PC-9 (cell line): ENCODE measurements around the gene ANXA11. TPM values are rescaled to one million over a fixed set of nuclear protein-coding genes. Genes with fewer than 3 reads are reported as not detected.

Source experiments
- BruUV-seq: library from RNA; stranded (reverse); fragments of 400-500 nt; replicated peaks from 2 replicates; lab custom pipeline; 2021; lab: Mats Ljungman, UMichigan
- CTCF ChIA-PET: fragments of 300-600 bp; sonication (Branson Sonifier 250); formaldehyde crosslinking; loops from one replicate; lab custom pipeline; 2022; ENCODE audit warnings: antibody characterized with exemption; lab: Charles Lee
- POLR2A ChIA-PET: fragments of 300-600 bp; sonication (Branson Sonifier 250); formaldehyde crosslinking; loops from one replicate; lab custom pipeline; 2022; ENCODE audit warnings: antibody characterized with exemption; ENCODE audit not compliant: unreplicated experiment; lab: Charles Lee
- DNase-seq, 2 experiments: peaks; one replicate each; pipeline versions ENCODE4 v3.0.0 to v3.0.0-alpha.2; 2015 to 2022; ENCODE audit warnings: mixed read lengths in 1 of 2
- H2AFZ ChIP-seq: fragments of 200-600 bp; sonication (generic); 2 replicates; pipeline ENCODE4 v1.8.1; 2017; ENCODE audit warnings: antibody characterized with exemption
- H3F3A ChIP-seq: fragments of 200-600 bp; sonication (generic); 2 replicates; pipeline ENCODE4 v1.8.1; 2017; ENCODE audit warnings: antibody characterized with exemption, mild to moderate bottlenecking, low read depth; ENCODE audit not compliant: insufficient read depth
- H3K27ac ChIP-seq: fragments of 200-600 bp; sonication (generic); 2 replicates; pipeline ENCODE4 v1.6.1; 2016; ENCODE audit warnings: mixed run types
- H3K27me3 ChIP-seq: fragments of 200-600 bp; sonication (generic); 2 replicates; pipeline ENCODE4 v1.6.1; 2016; ENCODE audit warnings: low read depth, mixed run types; ENCODE audit not compliant: insufficient read depth
- H3K36me3 ChIP-seq: fragments of 200-600 bp; sonication (generic); 2 replicates; pipeline ENCODE4 v1.6.1; 2016; ENCODE audit warnings: low read depth, mixed run types
- H3K4me1 ChIP-seq: fragments of 200-600 bp; sonication (generic); replicated peaks from 2 replicates; pipeline ENCODE4 v1.6.1; 2016; ENCODE audit warnings: mixed run types; ENCODE audit not compliant: insufficient read depth
- H3K4me2 ChIP-seq: fragments of 200-600 bp; sonication (generic); 2 replicates; pipeline ENCODE4 v1.6.1; 2017; ENCODE audit warnings: mixed run types
- H3K4me3 ChIP-seq: fragments of 200-600 bp; sonication (generic); 2 replicates; pipeline ENCODE4 v1.6.1; 2016; ENCODE audit warnings: mixed run types
- H3K79me2 ChIP-seq: fragments of 200-600 bp; sonication (generic); 2 replicates; pipeline ENCODE4 v1.6.1; 2017; ENCODE audit warnings: low read depth, mixed run types
- H3K9me2 ChIP-seq: fragments of 200-600 bp; sonication (generic); 2 replicates; pipeline ENCODE4 v1.8.1; 2017; ENCODE audit warnings: mild to moderate bottlenecking; ENCODE audit not compliant: insufficient read depth
- H3K9me3 ChIP-seq: fragments of 200-600 bp; sonication (generic); 2 replicates; pipeline ENCODE4 v1.8.1; 2016; ENCODE audit warnings: low read depth; ENCODE audit not compliant: insufficient read depth
- H4K20me1 ChIP-seq: fragments of 200-600 bp; sonication (generic); 2 replicates; pipeline ENCODE4 v1.8.1; 2017; ENCODE audit not compliant: insufficient read depth
- CTCF ChIP-seq: fragments of 200-600 bp; sonication (generic); conservative IDR thresholded peaks from 2 replicates; pipeline ENCODE4 v1.6.1; 2017; ENCODE audit warnings: mixed run types, antibody characterized with exemption, mild to moderate bottlenecking, moderate library complexity
- EZH2 ChIP-seq: fragments of 200-600 bp; sonication (generic); IDR thresholded peaks from 2 replicates; pipeline ENCODE4 v1.8.0; 2017; ENCODE audit warnings: antibody characterized with exemption, low read depth
- intact Hi-C: fragments of 100-400 bp; cut with micrococcal nuclease; formaldehyde crosslinking; loops from one replicate; pipeline ENCODE4 v1.10.0; 2022; ENCODE audit not compliant: unreplicated experiment
- total RNA-seq: library from RNA; stranded (reverse); gene quantifications from 2 replicates; pipeline ENCODE4 v1.2.3, GENCODE V29; 2021

ANXA11 gene
- total RNA-seq, 1 experiment from 2014 or later = 318 TPM

- no peaks in the 10 kb centered on the region for H3K9me3 ChIP-seq
- no peak overlapping the region for H3K27ac ChIP-seq
- no peaks in the 10 kb centered on the region for H3K27me3 ChIP-seq
- H3F3A ChIP-seq = peaks cover 39% of the 10 kb centered on the region
- H3K79me2 ChIP-seq = peaks cover 17% of the 10 kb centered on the region
- peak in 1 of 2 experiments; percentile 13 for DNase-seq
- no peak overlapping the region for H2AFZ ChIP-seq
- H3K36me3 ChIP-seq = peaks cover 75% of the 10 kb centered on the region
- no peaks in the 10 kb centered on the region for H4K20me1 ChIP-seq
- CTCF ChIA-PET = interaction anchor here (0.5 kb wide), 1 partner anchor 49 kb away, joined by 4 read pairs; no protein-coding TSS in a partner anchor
- H3K4me3 ChIP-seq = no peak overlapping the region
- no TSS peak for BruUV-seq
- TF ChIP-seq CTCF (no peak), EZH2 (no peak)
- H3K9me2 ChIP-seq = no peaks in the 10 kb centered on the region
- intact Hi-C loops = no loop called here
- peaks cover 13% of the 10 kb centered on the region for H3K4me1 ChIP-seq
- POLR2A ChIA-PET = interaction anchor here (1.0 kb wide), 1 partner anchor 848 kb away, joined by 3 read pairs; no protein-coding TSS in a partner anchor
- no peak overlapping the region for H3K4me2 ChIP-seq
These were observed 52.5 kb downstream of the ANXA11 start for GRCh38 chr10:80152820-80153219.

DNA sequence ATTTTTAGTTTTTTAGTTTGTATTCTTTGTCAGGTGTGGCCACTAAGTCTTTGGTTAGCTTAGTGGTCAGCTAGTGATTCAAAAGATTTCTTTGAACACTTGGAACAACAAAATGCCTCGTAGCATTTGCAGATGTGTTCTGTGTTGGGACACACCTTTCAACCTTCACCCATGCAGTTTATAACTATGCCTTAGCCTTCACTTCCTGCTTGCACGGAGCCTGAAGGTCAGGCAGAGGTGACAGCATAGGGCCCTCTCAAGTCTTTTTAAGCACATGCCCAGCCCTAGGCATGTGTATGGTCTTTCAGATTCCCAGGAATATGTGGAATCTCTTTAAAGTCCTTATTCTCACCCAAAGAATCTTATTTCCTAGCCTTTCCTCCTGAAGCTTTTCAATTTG lies 55.2 kb downstream of the ANXA11 start:
- Histone ChIP-seq H3K4me2 (no peak overlapping the region), H4K20me1 (no peaks in the 10 kb centered on the region), H3K9me3 (no peaks in the 10 kb centered on the region), H3K27ac (no peak overlapping the region), H3K9me2 (no peaks in the 10 kb centered on the region), H3K4me1 (peaks cover 16% of the 10 kb centered on the region), H3K4me3 (no peak overlapping the region), H3K36me3 (peaks cover 51% of the 10 kb centered on the region), H2AFZ (no peak overlapping the region), H3K27me3 (no peaks in the 10 kb centered on the region), H3F3A (peaks cover 50% of the 10 kb centered on the region), H3K79me2 (no peaks in the 10 kb centered on the region)
- BruUV-seq = no TSS peak
- ChIA-PET POLR2A (no interaction called here), CTCF (no interaction called here)
- DNase-seq = no peak
- intact Hi-C loops = no loop called here
- no peak for TF ChIP-seq EZH2
- TF ChIP-seq CTCF = no peak

DNA sequence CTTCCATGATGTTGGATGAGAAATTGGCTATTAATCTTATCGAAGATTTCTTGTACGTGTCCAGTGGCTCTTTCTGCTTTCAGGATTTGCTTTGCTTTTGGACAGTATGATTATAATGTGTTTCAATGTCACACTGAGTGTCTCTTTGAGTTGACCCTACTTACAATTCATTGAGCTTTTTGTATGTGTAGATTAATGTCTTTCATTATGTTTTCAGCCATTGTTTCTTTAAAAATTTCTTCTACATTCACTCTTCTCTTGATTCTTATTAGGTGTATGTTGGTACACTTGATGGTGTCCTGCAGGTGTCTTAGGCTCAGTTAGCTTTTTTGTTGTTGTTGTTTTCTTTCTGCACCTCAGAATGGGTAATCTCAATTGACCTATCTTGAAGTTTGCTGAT lies 56.2 kb downstream of the ANXA11 start:
- H3K9me2 ChIP-seq = no peaks in the 10 kb centered on the region
- DNase-seq = no peak
- no peak overlapping the region for H3K4me3 ChIP-seq
- no peaks in the 10 kb centered on the region for H4K20me1 ChIP-seq
- ChIA-PET CTCF (no interaction called here), POLR2A (no interaction called here)
- H3K4me2 ChIP-seq = no peak overlapping the region
- peaks cover 53% of the 10 kb centered on the region for H3F3A ChIP-seq
- TF ChIP-seq EZH2 (no peak), CTCF (no peak)
- intact Hi-C loops = no loop called here
- no peaks in the 10 kb centered on the region for H3K9me3 ChIP-seq
- no TSS peak for BruUV-seq
- peaks cover 40% of the 10 kb centered on the region for H3K36me3 ChIP-seq
- H2AFZ ChIP-seq = no peak overlapping the region
- H3K79me2 ChIP-seq = no peaks in the 10 kb centered on the region
- peaks cover 26% of the 10 kb centered on the region for H3K4me1 ChIP-seq
- H3K27ac ChIP-seq = no peak overlapping the region
- H3K27me3 ChIP-seq = no peaks in the 10 kb centered on the region
